T-helper 2 cell (primary cell): Measurements from ENCODE around the gene STK36.

Experiments
- DNase-seq, 5 experiments: peaks; one replicate each; pipeline versions ENCODE4 v3.0.0 to v3.0.0-alpha.2; 2012 to 2022
- total RNA-seq, 2 donors: gene quantifications; one replicate each; lab custom pipeline; 2026; lab: John Stamatoyannopoulos, UW

Gene STK36
- total RNA-seq: 17.5 to 18.2 reads per million in 2 donors

GRCh38 chr2:218671654-218672566 lies at the start of gene STK36, which contains the start of gene RNF25:
Gene STK36, plus strand, starts transcription at chr2:218672086. Its CDS starts 744 bp downstream, at chr2:218672830.
Gene RNF25, minus strand, starts transcription at chr2:218672002. Its CDS starts 32 bp downstream, at chr2:218671970.
- DNase-seq: peak; percentile 52 to 89 (median 74)

GRCh38 chr2:218622606-218623365 lies 49.1 kb upstream of the STK36 start:
- DNase-seq: no peak

GRCh38 chr2:218623366-218623705 lies 48.5 kb upstream of the STK36 start:
- no peak for DNase-seq

GRCh38 chr2:218626369-218626768 lies 45.5 kb upstream of the STK36 start:
- no peak for DNase-seq

- no peak for DNase-seq
Observed at GRCh38 chr2:218627939-218628338, 43.9 kb upstream of the STK36 start.

GRCh38 chr2:218631837-218632236 lies 40.0 kb upstream of the STK36 start:
- no peak for DNase-seq

DNA sequence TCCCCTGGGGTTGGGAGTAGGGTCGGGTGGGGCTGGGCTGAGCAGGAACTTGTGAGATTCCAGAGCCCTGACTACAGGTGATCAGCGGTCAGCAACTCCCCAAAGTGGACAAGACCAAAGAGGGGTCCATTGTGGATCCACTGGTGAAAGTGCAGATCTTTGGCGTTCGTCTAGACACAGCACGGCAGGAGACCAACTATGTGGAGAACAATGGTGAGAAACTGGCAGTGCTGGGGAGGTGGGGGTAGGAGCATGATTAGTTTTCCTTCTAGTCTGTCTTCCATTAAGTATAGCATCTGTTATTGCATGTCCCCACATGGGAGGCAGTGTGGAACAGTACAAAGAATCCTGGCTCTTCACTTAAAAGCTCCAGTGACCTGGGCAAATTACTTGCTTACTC lies 36.2 kb upstream of the STK36 start:
- DNase-seq: no peak

- DNase-seq: no peak
Observed at GRCh38 chr2:218638372-218638771, 33.5 kb upstream of the STK36 start.

GRCh38 chr2:218642121-218642656 lies 29.7 kb upstream of the STK36 start:
- DNase-seq: no peak

GRCh38 chr2:218642786-218643185 lies 29.1 kb upstream of the STK36 start:
- no peak for DNase-seq

DNA sequence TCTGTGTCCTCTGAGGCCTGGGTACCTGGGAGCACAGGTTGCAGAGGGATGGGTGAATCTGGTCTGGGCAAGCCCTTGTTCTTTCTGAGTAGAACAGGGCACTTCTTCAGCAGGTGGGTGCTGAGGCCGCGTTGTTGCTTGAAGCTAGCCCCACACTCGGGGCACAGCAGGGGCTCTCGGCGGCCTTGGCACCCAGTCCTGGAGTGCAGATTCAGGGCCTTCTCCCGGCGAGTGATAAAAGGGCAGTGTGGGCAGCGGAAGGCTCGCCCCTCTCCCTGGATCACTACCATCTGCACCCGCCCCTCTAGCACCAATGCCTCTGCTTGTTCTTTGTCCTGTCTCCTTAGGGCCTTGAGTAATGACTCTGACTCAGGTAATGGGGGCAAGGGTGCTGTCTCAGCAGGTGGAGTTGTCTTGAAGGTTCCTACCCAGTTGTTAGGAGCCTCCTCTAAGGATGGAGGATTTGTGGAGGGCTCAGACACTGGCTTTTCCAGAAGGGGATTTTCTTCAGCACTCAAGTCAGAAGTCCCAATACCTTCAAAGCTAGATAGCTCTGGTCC lies 28.1 kb upstream of the STK36 start:
- DNase-seq: no peak

GRCh38 chr2:218644721-218645120 lies 27.2 kb upstream of the STK36 start:
- DNase-seq: no peak

DNA sequence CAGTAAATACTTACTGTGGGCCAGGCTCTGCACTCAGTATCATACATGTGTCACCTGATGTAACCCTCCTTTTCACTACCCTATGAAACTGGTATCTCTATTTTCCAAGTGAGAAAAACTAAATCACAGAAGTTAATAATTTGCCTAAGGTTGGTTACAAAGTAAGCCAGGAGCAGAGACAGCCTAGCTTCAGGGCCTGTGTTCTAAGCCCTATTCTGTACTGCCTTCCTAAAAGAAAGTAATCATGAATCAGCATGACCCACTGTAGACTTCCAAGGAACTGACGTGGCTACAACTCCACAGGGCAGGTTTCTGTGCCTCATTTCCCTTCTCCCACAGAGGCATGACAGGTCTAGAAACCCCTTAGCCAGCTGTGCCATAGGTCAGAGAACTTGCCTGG lies 26.8 kb upstream of the STK36 start:
- DNase-seq: no peak

- DNase-seq: peak in 3 of 5 experiments; percentile 20 to 72 (median 22)
Observed at GRCh38 chr2:218648088-218648786, 23.6 kb upstream of the STK36 start.

DNA sequence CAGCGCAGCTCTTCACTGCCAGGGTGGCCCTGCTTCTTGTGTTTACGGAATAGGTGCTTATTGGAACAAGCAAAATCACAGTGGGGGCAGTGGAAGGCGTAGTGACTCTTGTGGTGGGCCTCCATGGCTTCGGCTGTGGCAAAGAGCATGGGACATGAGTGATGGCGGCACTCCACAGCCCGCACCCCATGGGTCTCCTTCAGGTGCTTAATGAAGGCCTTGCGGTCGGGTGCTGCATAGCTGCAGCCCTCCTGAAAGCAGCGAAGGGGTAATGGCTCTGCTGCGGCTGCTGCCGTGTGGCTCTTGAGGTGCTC lies 23.1 kb upstream of the STK36 start:
- DNase-seq: no peak

DNA sequence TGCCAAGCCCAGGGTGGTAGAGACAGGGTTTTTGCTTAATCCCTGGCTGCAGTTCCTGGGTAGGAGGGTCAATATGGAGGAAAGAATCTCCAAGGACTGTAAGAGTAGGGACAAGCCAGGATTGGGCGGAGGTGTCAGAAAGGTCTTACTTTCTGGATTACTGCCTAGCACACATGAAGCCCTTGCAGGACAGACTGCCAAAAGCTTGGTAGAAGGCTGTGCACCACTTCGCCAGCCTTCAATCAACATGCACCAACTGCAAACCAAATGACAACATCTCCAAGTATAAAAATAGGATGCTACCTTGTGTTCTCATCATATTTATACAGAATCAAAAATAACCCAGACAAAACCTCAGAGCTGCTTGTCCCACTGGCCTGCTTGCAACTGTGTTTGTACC lies 16.1 kb upstream of the STK36 start:
- no peak for DNase-seq

DNA sequence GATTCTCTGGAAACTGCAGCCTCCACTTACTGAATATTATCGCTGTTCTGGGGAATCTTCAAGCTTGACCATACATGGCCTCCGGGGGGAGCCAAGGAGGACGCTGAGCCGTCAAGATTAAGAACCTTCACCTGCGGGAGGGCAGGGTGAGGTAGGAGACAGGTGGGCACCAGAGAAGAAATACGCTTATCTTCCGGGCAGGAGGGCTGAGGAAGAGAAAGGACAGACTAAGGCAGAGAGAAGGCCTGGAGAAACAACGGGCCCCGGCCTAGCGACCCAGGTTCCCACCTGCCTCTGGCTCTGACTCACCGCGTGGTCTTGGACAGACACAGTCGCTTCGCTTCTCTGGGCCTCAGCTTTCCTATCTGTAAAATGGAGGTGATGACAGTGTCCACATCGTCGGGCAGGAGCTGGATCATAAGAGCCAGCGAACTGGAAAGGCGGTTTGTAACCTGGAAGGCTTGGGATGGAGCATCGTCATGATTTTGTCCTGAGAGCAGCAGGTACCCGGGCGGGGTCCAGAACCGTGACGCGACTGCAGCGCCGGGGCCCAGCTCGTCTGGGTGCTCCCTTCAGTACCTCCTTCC lies 13.1 kb upstream of the STK36 start:
- peak in 4 of 5 experiments; percentile 18 to 48 (median 26) for DNase-seq

DNA sequence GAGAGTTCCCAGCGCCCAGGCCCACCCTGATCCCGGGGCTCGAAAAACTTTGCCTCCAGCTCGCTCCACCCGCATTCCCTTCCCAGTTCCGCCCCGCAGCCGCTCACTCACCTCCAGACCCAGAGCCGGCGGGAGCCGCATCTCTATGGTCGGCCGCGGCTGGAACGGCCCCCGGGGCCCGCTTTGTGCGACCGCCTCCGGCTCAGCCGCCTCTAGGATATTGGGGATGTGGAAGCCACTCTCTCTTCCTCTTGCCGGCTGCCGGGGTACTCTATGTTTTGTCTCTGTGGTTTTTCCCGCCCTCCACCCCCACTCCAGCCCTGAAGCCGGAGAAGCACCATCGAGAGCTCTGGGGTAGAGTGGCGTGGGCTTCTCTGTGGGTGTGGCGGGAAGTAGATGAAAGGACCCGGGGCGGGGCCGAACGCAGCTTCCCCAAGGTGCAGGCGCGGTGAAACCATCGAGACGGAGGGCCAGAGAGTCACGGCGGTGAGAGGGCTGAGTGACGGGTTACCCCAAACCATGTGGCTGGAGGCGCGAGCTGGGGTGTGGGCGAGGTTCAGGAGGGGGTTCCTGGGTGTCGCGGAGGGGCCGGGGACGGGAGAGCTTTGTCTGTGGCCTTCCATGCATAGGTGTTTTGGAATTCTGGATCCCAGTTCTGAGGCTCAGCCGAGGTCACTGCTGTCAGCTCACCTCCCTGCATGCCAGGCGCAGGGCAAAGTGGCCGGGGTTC lies 12.5 kb upstream of the STK36 start, which contains the start of the genes BCS1L and ZNF142:
Gene BCS1L, plus strand, starts transcription at position 426 of the 730 bp plus-strand sequence. CDS start 1,305 bp downstream, outside the sequence.
Gene ZNF142, minus strand, starts transcription at position 366 of the 730 bp plus-strand sequence. CDS start 3,194 bp downstream, outside the sequence.
- DNase-seq: peak; percentile 68 to 94 (median 87)

- no peak for DNase-seq
Observed at GRCh38 chr2:218659988-218660358, 11.9 kb upstream of the STK36 start.

- no peak for DNase-seq
Observed at GRCh38 chr2:218662377-218662776, 9.5 kb upstream of the STK36 start.

- no peak for DNase-seq
Observed at GRCh38 chr2:218662827-218663226, 9.1 kb upstream of the STK36 start.
